Ovary (tissue), 9 donors: Measurements from ENCODE around the gene MAPT. TPM values are rescaled to one million over a fixed set of nuclear protein-coding genes. Genes with fewer than 3 reads are reported as not detected.

Source experiments
- DNase-seq, 5 donors: peaks; one replicate each; pipeline ENCODE4 v3.0.0-alpha.2; 2019 to 2020
- H3K27ac ChIP-seq, 2 donors: fragments of 200-600 bp; one replicate each; pipeline versions ENCODE4 v1.5.1 to v1.8.0; 2019 to 2022
- H3K27me3 ChIP-seq: fragments of 200-600 bp; one replicate; pipeline ENCODE4 v1.8.0; 2022
- H3K36me3 ChIP-seq: fragments of 200-600 bp; sonication (generic); one replicate; pipeline ENCODE4 v1.5.1; 2019
- H3K4me1 ChIP-seq: one replicate; pipeline ENCODE4 v1.8.1; 2013; ENCODE audit warnings: mild to moderate bottlenecking, moderate library complexity; ENCODE audit not compliant: insufficient read depth
- H3K4me3 ChIP-seq: fragments of 200-600 bp; sonication (generic); one replicate; pipeline ENCODE4 v1.5.1; 2017
- H3K9me3 ChIP-seq, 2 donors: fragments of 200-600 bp in 1 of 2; sonication (generic) in 1 of 2; one replicate each; pipeline versions ENCODE4 v1.5.1 to v1.8.1; 2013 to 2019; ENCODE audit warnings: mild to moderate bottlenecking in 1 of 2, moderate library complexity in 1 of 2
- EP300 ChIP-seq: sonication (generic); formaldehyde crosslinking; IDR thresholded peaks from one replicate; pipeline ENCODE4 v1.6.1; 2017; ENCODE audit warnings: antibody characterized with exemption
- POLR2A ChIP-seq: fragments of 450-650 bp; IDR thresholded peaks from one replicate; pipeline ENCODE4 v1.6.1; 2017; ENCODE audit warnings: antibody characterized with exemption, mild to moderate bottlenecking, moderate library complexity
- WGBS, 3 donors: extraction: QIAGEN DNeasy Blood & Tissue Kit in 1 of 3; methylation state at CpG; one replicate each; pipeline versions ENCODE4 v1.1.5 to v1.1.7; 2013 to 2017; 5-methylcytosine and 5-hydroxymethylcytosine counted together
- intact Hi-C, 4 donors: fragments of 100-400 bp; cut with DNase I; formaldehyde crosslinking; loops; one replicate each; pipeline versions ENCODE4 v1.11.0 to v1.15.1; 2022 to 2023
- polyA plus RNA-seq, 2 donors: library from polyadenylated mRNA; stranded (reverse); fragments of 200-250 nt in 1 of 2; fragments of 350-450 nt in 1 of 2; fragmentation: Illumina TruSeq in 1 of 2; extraction: RNeasy Lipid Tissue Mini Kit (QIAGEN cat#74804) in 1 of 2; gene quantifications; one replicate each; pipeline ENCODE4 v1.2.3, GENCODE V29; 2013 to 2014
- total RNA-seq, 7 donors: library from RNA; depleted of rRNA in 2 of 7; stranded (reverse); fragments of >200 nt in 2 of 7; fragmentation: NEBNext Ultra II Directional in 3 of 7; extraction: Animal tissue kit (Norgen Biotek cat#: 25700) in 3 of 7; gene quantifications; one replicate each; pipeline versions ENCODE4 v1.1.0 to v1.2.4, GENCODE V29; 2016 to 2023
- TF ChIP-seq, protein P1 (sequence below), 3 donors: fragments of 450-650 bp in 2 of 3; fragments of 200-600 bp in 1 of 3; IDR thresholded peaks; one replicate each; pipeline versions ENCODE4 v1.5.1 to v1.8.0; 2016 to 2022; ENCODE audit warnings: antibody characterized with exemption in 3 of 3, mild to moderate bottlenecking in 1 of 3
- donor health status: DM: no; HTN: no; CAD: no; lungs with moderate emphysema.
- donor health status: DM: no; HTN: no; CAD: no.
- donor health status: Bipolar disorder and iron deficiency.
- donor health status: DM: yes; HTN: yes; CAD: no.
- donor health status: DM: no; HTN: no; CAD: no.
- donor health status: DM: yes; HTN: yes; CAD: no.

Gene MAPT
- total and polyA plus RNA-seq, 9 donors: 0.40 to 2.2 (median 1.1) TPM

DNA sequence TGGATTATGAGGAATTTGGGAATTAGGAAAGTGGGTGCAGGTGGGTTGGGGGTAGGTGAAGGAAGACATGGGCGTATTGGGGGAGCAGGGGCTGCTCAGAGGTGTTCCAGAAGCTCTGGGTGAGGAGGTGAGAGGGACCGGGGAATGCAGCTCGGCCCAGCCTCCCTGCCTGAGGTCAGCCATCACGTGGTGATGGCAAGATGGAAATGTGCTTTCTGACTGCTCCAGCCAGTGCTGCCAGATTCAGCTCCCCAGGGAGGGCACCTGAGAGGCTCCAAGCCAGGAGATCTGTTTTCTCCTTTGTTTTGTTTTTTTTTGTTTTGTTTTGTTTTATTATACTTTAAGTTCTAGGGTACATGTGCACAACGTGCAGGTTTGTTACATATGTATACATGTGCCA is 69.5 kb downstream of the MAPT start:
- intact Hi-C loops: no loop called here
- H3K4me3 ChIP-seq: no peak overlapping the region
- no peaks in the 10 kb centered on the region for H3K4me1 ChIP-seq
- no peaks in the 10 kb centered on the region for H3K27me3 ChIP-seq
- no peaks in the 10 kb centered on the region for H3K9me3 ChIP-seq
- TF ChIP-seq POLR2A (no peak), EP300 (no peak)
- TF ChIP-seq, protein P1, sequence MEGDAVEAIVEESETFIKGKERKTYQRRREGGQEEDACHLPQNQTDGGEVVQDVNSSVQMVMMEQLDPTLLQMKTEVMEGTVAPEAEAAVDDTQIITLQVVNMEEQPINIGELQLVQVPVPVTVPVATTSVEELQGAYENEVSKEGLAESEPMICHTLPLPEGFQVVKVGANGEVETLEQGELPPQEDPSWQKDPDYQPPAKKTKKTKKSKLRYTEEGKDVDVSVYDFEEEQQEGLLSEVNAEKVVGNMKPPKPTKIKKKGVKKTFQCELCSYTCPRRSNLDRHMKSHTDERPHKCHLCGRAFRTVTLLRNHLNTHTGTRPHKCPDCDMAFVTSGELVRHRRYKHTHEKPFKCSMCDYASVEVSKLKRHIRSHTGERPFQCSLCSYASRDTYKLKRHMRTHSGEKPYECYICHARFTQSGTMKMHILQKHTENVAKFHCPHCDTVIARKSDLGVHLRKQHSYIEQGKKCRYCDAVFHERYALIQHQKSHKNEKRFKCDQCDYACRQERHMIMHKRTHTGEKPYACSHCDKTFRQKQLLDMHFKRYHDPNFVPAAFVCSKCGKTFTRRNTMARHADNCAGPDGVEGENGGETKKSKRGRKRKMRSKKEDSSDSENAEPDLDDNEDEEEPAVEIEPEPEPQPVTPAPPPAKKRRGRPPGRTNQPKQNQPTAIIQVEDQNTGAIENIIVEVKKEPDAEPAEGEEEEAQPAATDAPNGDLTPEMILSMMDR (IDR thresholded peaks at IDR 0.05): no peak
- DNase-seq: no peak
- H3K36me3 ChIP-seq: no peaks in the 10 kb centered on the region
- 59 to 77% (median 75%) methylated on average over 5 of the region's 5 CpGs for WGBS, 3 donors
- H3K27ac ChIP-seq: no peak overlapping the region

DNA sequence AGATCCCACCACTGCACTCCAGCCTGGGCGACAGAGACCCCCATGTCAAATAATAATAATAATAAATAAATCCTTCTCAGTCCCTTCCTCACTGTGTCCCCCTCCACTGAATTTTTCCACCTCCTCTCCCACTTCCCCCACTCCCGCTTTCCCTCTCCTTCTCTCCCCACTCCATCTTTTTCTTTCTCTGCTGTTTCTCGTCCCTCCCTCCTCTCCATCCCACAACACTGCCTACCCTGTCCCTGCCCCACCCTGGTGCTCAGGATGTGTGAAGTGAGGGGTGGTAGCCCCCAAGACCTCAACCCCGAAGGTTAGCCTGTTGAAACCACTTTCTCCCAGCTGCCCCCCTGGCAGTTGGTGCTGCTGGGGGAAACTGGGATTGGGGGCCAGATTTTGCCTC is 70.3 kb downstream of the MAPT start:
- DNase-seq: no peak
- intact Hi-C loops: no loop called here
- no peaks in the 10 kb centered on the region for H3K9me3 ChIP-seq

DNA sequence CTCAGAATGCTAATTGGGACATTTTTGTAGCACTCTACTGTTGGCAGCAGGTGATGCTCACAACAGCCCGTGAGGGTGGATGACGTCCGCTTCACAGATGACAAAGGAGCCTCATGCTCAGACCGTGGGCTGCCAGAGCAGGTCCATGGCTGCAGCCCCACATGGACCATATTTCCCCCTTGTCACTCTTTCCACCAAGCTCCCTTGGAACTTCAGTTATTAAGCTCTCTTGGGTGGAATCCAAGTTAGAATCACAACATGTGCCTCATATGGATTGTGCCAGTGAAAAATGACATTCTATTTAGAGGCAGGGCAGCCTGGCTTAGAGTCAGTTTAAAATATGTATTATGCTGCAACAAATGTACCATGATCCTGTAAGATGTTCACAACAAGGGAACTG is 71.5 kb downstream of the MAPT start:
- Histone ChIP-seq H3K36me3 (no peaks in the 10 kb centered on the region), H3K27ac (no peak overlapping the region), H3K4me1 (no peaks in the 10 kb centered on the region), H3K9me3 (no peaks in the 10 kb centered on the region), H3K4me3 (no peak overlapping the region), H3K27me3 (no peaks in the 10 kb centered on the region)
- 64 to 73% (median 71%) methylated on average over 4 of the region's 4 CpGs for WGBS, 3 donors
- DNase-seq: no peak
- TF ChIP-seq POLR2A: no peak
- TF ChIP-seq EP300: no peak
- TF ChIP-seq, protein P1 (IDR thresholded peaks at IDR 0.05): no peak
- intact Hi-C loops: no loop called here

More for the DNA sequence above, 70.3 kb downstream of the MAPT start:
- Histone ChIP-seq H3K27ac (no peak overlapping the region), H3K27me3 (no peaks in the 10 kb centered on the region), H3K4me3 (no peak overlapping the region), H3K36me3 (no peaks in the 10 kb centered on the region), H3K4me1 (no peaks in the 10 kb centered on the region)
- whole genome bisulfite sequencing, 3 donors: 88 to 94% (median 94%) methylated on average over 4 of the region's 4 CpGs
- TF ChIP-seq EP300: no peak

DNA sequence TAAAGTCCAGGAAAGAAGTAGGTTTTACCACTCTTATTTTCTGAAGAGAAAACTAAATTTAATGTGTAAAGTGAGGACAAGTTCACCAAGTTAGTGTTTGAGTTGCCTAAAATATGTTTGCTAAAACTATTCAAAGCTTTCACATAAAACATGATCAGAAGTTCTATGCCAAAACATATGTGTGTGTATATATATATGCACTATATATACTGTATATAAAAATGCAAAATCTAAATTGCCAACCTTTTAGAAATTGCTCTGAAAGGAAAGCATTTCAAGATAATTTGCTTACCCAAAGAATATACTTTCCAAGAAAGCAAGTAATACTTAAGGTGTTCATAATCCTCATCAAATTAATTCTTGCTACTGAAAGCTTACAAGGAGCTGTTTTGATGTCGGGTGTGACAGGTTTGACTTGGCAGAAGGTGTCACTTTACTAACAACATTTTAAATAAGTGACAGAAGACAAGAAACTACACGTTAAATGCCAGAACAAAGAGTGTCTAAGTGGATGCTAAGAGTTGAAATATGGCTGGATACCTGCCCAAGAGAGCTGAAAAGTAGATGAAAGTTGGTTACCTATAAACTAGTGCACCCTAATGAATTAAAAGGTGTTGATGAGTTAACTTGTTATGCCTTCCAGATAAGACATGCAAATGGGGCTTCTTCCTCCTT is 72.4 kb downstream of the MAPT start:
- TF ChIP-seq POLR2A (no peak), EP300 (no peak)
- TF ChIP-seq, protein P1 (IDR thresholded peaks at IDR 0.05): no peak
- Histone ChIP-seq H3K9me3 (no peaks in the 10 kb centered on the region), H3K36me3 (no peaks in the 10 kb centered on the region), H3K4me1 (no peaks in the 10 kb centered on the region), H3K4me3 (no peak overlapping the region), H3K27ac (no peak overlapping the region), H3K27me3 (no peaks in the 10 kb centered on the region)
- intact Hi-C loops: no loop called here
- no peak for DNase-seq
- WGBS, 3 donors: 65 to 71% (median 67%) methylated on average over 2 of the region's 2 CpGs

DNA sequence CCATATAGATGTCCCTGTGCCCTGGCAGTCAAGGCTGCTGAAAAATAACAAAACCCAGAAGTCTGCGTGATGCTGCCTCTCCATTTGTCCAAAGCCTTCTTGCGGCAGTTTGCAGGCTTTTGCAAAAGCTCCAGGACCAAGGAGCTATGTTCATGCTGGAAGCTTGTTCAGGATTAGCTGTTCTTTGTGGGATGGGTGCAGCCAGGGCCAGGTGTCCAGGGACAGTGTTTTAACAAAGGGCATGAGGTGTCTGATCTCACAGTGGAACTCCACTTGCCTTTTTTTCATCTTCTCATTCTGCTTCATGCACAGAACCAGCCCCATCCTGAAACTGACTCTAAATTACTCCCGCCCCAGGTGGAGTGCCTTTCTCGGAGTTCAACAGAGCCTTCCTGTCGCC is 73.0 kb downstream of the MAPT start:
- H3K27me3 ChIP-seq: no peaks in the 10 kb centered on the region
- no peaks in the 10 kb centered on the region for H3K36me3 ChIP-seq
- no peak overlapping the region for H3K27ac ChIP-seq
- DNase-seq: no peak
- H3K4me3 ChIP-seq: no peak overlapping the region
- no peaks in the 10 kb centered on the region for H3K4me1 ChIP-seq
- no peaks in the 10 kb centered on the region for H3K9me3 ChIP-seq
- intact Hi-C loops: no loop called here
- WGBS, 3 donors: 85 to 89% (median 87%) methylated on average over 5 of the region's 5 CpGs
- no peak for TF ChIP-seq EP300
- TF ChIP-seq, protein P1 (IDR thresholded peaks at IDR 0.05): no peak
- no peak for TF ChIP-seq POLR2A
